Right cardiac atrium (tissue), 5 donors: Measurements from ENCODE around the gene NFATC4. TPM values are rescaled to one million over a fixed set of nuclear protein-coding genes. Genes with fewer than 3 reads are reported as not detected.

Experiments used
- ATAC-seq, 2 donors: fragments of 200-7000 bp; cut with Tn5 transposase; one replicate each; pipeline versions ENCODE4 v1.8.0 to v1.9.1; 2020; ENCODE audit warnings: moderate library complexity in 2 of 2, mild to moderate bottlenecking in 1 of 2
- DNase-seq, 3 donors: peaks; one replicate each; pipeline ENCODE4 v3.0.0-alpha.2; 2020
- H3K27ac ChIP-seq: one replicate; pipeline ENCODE4 v1.5.1; 2013; ENCODE audit warnings: mild to moderate bottlenecking, low read length, control low read depth, moderate library complexity
- H3K27me3 ChIP-seq: one replicate; pipeline ENCODE4 v1.6.1; 2013; ENCODE audit not compliant: control insufficient read depth, insufficient read depth
- H3K4me1 ChIP-seq: one replicate; pipeline ENCODE4 v1.6.1; 2013; ENCODE audit warnings: low read length; ENCODE audit not compliant: control insufficient read depth, insufficient read depth
- H3K4me3 ChIP-seq: one replicate; pipeline ENCODE4 v1.5.1; 2013; ENCODE audit warnings: low read length, control low read depth
- H3K9me3 ChIP-seq: one replicate; pipeline ENCODE4 v1.6.1; 2013; ENCODE audit warnings: low read length; ENCODE audit not compliant: control insufficient read depth
- WGBS: extraction: QIAGEN DNeasy Blood & Tissue Kit; methylation state at CpG from one replicate; pipeline ENCODE4 v1.1.7; 2013; 5-methylcytosine and 5-hydroxymethylcytosine counted together
- intact Hi-C, 4 donors: fragments of 100-400 bp; cut with DNase I; formaldehyde crosslinking; loops; one replicate each; pipeline versions ENCODE4 v1.11.0 to v1.14.0; 2022 to 2023
- polyA plus RNA-seq: library from polyadenylated mRNA; stranded (reverse); fragments of 200-250 nt; gene quantifications from one replicate; pipeline ENCODE4 v1.2.3, GENCODE V29; 2013
- total RNA-seq, 4 donors: library from RNA; stranded (reverse); fragmentation: NEBNext Ultra II Directional; extraction: Animal tissue kit (Norgen Biotek cat#: 25700); gene quantifications; one replicate each; pipeline ENCODE4 v1.2.1, GENCODE V29; 2021
- donor health status: healthy with polysubstance abuse.
- donor health status: DM: no; HTN: yes; CAD: no.
- donor health status: DM: no; HTN: no; CAD: no.
- donor health status: DM: no; HTN: yes; CAD: no; lungs with severe emphysema.
- donor health status: DM: yes; HTN: yes; CAD: no.

Gene NFATC4
- total and polyA plus RNA-seq, 5 donors = 15.7 to 40.0 (median 30.3) TPM

DNA sequence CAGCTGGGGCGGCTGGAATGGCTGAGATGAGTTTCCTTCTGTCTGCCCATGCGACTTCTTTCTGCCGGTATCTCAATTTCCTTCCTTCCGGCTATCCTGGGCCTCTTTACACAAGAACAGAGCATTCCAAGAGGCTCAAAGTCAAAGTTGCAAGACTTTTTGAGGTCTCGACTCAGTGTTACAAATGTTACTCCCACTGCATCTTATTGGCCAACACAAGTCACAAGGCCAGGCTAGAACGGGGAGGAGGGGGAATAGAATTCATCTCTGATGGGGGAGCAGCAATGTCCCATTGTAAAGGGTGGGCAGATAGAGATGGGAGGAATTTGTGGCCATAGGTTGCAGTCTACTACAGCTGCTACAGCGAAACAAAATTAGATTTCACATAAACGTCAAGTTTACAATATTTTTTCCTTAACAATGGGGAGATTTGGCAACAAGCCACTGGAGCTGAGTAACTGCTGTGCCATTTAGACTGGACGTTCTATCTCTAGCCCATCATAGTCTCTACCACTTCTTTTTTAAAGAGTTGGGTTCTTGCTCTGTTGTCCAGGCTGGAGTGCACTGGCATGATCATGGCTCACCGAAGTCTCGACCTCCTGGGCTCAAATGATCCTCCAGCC, 21.4 kb downstream of the NFATC4 start:
- Histone ChIP-seq H3K9me3 (no peaks in the 10 kb centered on the region), H3K4me3 (no peak overlapping the region), H3K27me3 (no peaks in the 10 kb centered on the region), H3K27ac (peak overlapping the region; percentile 28), H3K4me1 (no peaks in the 10 kb centered on the region)
- intact Hi-C loops = no loop called here
- peak; percentile 71 to 72 for ATAC-seq
- DNase-seq = no peak
- WGBS = 44% methylated on average over 11 of the region's 11 CpGs

DNA sequence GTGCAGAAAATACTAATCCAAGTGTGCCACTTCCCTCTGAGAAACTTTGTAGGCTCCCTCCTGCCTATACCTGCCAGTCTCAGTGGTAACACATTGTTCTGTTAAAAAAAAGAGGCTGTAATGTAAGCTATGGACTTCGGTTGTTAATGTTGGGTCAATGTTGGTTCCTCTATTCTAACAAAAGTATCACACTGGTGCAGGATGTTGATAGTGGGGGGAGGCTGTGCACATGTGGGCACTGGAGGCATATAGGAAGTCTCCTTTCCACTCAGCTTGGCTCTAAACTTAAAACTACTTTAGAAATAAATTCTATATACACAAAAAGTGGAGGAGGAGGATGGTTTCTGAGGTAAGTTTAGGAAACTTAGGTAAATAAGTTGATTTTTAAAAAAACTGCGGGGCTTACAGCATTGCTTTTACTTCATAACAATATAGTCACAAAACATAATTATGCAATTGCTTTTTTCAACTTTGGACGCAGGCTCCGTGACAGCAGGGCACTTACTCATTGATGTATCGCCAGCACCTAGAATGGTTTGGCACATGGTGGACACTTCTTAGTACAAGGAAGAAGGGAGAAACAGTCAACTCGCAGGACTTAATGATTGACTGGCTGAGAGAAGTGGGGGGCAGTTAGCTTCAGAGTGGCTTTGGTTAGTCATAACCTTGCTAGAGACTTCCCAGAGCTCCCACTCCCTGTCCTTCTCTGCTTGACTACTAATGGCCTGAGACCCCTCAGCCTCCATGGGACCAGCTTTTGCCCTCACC, 22.9 kb downstream of the NFATC4 start:
- no peak for DNase-seq
- 75% methylated on average over 6 of the region's 6 CpGs for WGBS
- Histone ChIP-seq H3K4me1 (no peaks in the 10 kb centered on the region), H3K27me3 (no peaks in the 10 kb centered on the region), H3K9me3 (no peaks in the 10 kb centered on the region), H3K27ac (no peak overlapping the region), H3K4me3 (no peak overlapping the region)
- no peak for ATAC-seq
- intact Hi-C loops = no loop called here

DNA sequence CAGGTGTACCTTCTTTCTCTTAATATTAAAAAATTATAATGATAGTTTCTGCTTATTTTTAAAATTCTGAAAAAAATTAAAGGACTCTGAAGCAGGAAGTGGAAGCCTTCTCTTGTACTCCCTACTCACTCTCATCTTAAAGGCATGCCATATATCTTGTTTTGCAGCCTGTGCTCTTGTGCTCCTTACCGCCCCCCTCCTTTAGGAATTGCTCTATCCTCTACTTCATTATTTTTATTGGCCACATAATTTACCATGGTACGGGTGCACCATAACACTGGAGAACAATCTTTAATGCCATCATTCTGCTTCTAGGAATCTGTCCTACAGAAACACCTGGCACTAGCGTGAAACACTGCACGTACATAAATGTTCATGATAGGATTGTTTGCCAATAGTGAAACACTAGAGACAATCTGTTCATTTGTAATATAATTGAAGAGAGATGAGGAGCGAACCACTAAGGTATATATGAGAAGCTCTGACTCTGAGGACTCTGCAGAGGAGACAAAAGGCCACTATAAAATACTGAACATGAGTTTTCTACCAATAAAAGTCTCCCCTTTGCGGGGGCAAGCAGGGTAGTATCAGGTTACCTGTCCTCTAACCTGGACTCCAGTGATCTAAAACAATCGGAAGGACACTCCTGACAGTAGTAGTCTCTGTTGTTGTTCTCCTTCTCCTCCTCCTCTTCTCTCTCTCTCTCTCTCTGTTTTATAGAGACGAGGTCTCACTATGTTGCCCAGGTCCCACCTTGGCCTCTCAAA, 24.5 kb downstream of the NFATC4 start:
- ATAC-seq (no peak), DNase-seq (no peak)
- Histone ChIP-seq H3K4me3 (no peak overlapping the region), H3K27me3 (no peaks in the 10 kb centered on the region), H3K9me3 (no peaks in the 10 kb centered on the region), H3K27ac (no peak overlapping the region), H3K4me1 (no peaks in the 10 kb centered on the region)
- intact Hi-C loops = no loop called here
- WGBS = 71% methylated on average over 8 of the region's 8 CpGs

DNA sequence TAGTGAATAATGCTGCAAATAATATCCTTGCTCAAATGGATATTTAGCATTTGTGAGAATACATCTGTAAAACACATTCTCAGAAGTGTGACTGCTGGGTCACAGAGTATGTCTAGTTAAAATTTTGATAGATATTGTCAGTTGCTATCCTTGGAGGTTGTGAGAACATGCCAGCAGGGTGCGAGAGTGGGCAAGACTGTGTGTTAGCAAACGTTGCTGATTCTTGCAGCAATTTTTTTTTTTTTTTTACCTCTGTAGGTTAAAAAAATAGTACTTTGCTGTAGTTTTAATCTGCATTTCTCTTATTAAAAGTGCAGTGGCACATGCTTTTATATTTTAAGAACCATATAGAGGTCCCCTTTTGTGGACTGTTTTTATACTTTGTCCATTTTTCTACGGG, 26.3 kb downstream of the NFATC4 start:
- 47% methylated on average over 3 of the region's 3 CpGs for WGBS
- Histone ChIP-seq H3K27ac (no peak overlapping the region), H3K9me3 (no peaks in the 10 kb centered on the region), H3K4me1 (peaks cover 2% of the 10 kb centered on the region), H3K27me3 (no peaks in the 10 kb centered on the region), H3K4me3 (no peak overlapping the region)
- intact Hi-C loops = no loop called here
- DNase-seq (no peak), ATAC-seq (no peak)

DNA sequence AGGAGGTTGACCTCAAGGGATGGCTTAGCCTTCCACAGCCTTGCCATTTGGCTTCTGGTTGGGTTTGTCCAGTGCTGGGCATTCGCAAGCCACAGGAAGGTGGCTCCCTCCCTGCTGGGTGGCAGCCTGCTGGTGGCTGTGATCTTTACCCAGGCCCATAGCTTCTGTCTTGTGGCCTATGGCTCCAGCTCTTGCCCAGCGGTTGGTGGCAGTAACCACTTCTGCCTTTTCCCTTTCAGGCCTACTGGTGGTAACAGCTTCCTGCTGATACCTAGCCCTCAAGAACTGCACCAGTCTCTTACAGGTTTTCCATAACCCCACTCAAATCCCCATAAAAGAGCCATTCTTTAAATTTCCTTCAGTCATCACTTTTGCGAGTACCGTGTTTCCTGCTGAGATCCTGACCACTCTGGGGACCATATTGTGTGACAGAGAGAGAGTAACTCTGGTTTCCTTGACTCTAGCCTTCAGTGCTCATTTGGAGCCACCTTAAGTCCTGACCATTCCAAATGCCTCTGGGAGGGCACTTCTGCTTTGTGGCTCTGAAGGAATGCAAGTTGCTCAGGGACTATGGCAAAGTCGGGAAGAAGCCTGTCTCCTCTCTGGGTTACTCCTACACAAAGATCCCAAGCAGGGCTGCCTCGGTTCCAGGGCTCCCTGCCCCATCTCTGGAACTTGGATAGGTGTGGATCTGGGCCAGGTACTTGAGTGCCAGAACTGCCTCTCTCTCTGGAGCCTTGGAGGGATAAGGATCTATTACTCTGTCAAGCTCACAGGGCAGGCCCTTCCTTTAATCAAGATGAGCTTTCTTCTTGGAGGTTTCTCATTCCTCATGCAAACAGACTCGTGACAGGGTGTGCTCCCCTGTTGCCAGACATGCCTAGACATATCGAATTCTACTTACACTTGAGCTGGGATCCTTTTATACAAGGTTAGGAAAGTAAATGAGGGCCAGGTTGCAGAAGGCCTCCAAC, 27.9 kb downstream of the NFATC4 start:
- H3K4me1 ChIP-seq = peaks cover 8% of the 10 kb centered on the region
- no peak overlapping the region for H3K4me3 ChIP-seq
- no peaks in the 10 kb centered on the region for H3K9me3 ChIP-seq
- ATAC-seq (no peak), DNase-seq (no peak)
- 63% methylated on average over 8 of the region's 8 CpGs for WGBS
- intact Hi-C loops = no loop called here
- H3K27me3 ChIP-seq = no peaks in the 10 kb centered on the region
- no peak overlapping the region for H3K27ac ChIP-seq

DNA sequence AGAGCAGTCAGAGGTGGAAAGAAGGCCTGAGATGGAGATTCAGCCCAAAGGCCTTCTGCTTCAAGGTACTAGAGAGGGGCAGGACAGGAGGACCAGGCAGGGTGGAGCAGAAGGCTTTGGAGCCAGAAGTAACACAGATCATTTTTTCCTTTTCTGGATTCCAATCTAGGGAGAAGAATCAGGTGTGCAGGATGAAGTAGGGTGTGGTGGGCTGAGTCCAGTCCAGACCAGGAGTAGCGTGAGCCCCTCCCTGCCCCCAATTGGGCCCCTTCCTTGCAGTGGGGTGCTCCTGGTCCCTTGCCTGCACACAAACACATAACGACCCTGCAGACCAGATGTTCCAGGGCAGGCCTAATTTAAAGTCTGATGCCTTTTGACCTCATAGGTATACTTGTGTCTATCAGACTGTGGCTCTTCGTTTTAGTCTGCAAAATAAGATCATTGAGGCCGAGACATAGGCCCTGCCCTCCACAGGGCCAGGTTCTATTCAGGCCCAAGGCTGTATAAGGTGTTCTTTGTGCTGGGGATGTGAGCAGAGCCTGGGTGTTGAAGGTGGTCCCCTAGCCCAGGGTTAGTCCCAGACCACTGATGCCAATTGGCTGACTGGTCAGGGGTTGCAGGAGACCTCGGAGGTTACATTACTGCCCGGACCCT, 29.8 kb downstream of the NFATC4 start:
- Histone ChIP-seq H3K4me3 (no peak overlapping the region), H3K9me3 (no peaks in the 10 kb centered on the region), H3K27me3 (no peaks in the 10 kb centered on the region), H3K27ac (peak overlapping the region; percentile 68), H3K4me1 (peaks cover 17% of the 10 kb centered on the region)
- ATAC-seq (peak in 1 of 2 donors; percentile 2), DNase-seq (no peak)
- intact Hi-C loops = no loop called here
- 39% methylated on average over 6 of the region's 6 CpGs for WGBS

DNA sequence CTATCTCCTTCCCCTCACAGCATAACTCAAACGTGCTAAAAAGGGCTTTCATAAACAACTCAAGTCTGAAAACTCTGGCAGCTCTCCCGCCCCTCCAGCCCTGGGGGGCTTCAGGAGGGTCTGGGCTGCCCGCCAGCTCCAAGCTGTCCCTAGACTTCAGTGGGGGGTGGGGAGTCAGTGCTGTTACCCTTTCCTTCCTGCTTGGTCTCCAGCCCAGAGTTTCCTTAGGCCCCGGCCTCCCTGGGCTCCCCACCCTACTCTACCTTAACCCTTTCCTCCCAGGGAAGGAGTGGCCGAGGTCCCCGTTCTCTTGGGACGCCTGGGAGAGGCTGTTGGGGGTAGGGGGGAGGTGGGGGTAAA, 30.3 kb downstream of the NFATC4 start:
- Histone ChIP-seq H3K27ac (peak overlapping the region; percentile 68), H3K4me3 (peak overlapping the region; percentile 91), H3K9me3 (no peaks in the 10 kb centered on the region), H3K27me3 (no peaks in the 10 kb centered on the region), H3K4me1 (peaks cover 17% of the 10 kb centered on the region)
- WGBS = 12% methylated on average over 7 of the region's 7 CpGs
- peak; percentile 75 to 84 for ATAC-seq
- intact Hi-C loops = no loop called here
- DNase-seq = peak; percentile 58 to 83 (median 83)

DNA sequence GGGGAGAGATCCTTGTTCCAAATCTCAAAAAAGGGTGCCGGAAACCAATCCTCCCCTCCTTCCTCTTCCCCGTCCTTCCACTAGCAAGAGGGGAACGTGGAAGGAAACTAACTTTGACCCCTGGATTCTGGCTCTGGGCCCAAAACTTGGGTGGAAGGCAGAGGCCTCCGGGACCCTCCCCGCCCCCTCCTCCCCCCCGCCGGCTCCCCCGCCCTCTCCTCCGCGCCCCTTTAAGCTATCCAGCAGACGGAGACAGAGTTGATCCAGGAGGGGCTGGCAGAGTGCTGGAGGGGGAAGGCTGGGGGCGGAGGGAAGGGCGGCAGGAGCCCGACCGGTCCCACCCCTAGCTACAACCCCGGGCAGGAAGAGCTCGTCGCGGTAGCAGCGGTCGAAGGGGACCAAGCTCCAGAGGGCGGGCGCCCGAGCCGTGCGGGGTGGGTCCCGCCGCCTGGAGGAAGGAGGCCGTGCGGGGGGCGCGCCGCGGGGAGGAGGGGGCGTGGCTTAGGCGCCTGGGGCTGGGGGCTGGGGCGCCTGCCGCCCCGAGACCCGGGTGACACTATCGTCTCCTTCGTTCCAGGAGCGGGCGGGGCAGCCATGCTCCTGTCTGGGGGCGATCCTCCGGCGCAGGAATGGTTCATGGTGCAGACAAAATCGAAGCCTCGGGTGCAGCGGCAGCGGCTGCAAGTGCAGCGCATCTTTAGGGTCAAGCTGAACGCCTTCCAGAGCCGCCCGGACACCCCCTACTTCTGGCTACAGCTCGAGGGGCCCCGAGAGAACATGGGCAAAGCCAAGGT, 30.9 kb downstream of the NFATC4 start, which contains the start of gene NYNRIN:
Gene NYNRIN, plus strand, starts transcription at position 351 of the 794 bp plus-strand sequence. Its CDS starts 244 bp downstream, at position 595.
- intact Hi-C loops = no loop called here
- no peaks in the 10 kb centered on the region for H3K9me3 ChIP-seq
- H3K27ac ChIP-seq = peak within 1 kb of the TSS; percentile 68
- peaks cover 18% of the 10 kb centered on the region for H3K4me1 ChIP-seq
- DNase-seq (peak; percentile 76 to 91 (median 88)), ATAC-seq (peak; percentile 89 to 93)
- 2% methylated on average over 56 of the region's 57 CpGs for WGBS
- peak within 1 kb of the TSS; percentile 91 for H3K4me3 ChIP-seq
- H3K27me3 ChIP-seq = no peaks in the 10 kb centered on the region

DNA sequence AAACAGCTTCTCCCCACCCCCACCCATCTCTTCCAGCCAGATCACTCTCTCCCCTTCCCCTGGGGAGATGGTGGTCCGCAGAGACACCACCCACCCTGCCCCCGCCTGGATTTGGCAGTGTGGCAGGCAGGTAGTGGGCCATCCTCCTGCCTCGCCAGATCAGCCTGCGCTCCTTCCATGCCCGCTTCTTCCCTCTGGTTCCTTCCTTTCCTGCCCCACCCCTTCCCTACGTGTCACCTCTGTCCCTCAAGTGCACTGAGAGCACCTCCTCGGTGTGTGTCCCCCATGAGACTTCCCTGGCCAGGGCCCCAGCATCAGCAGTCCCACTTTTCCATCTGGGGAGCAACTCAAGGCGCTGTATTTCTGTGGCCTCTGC, 31.5 kb downstream of the NFATC4 start:
- Histone ChIP-seq H3K27me3 (no peaks in the 10 kb centered on the region), H3K4me1 (peaks cover 18% of the 10 kb centered on the region), H3K27ac (peak overlapping the region; percentile 43), H3K4me3 (peak overlapping the region; percentile 91), H3K9me3 (no peaks in the 10 kb centered on the region)
- intact Hi-C loops = no loop called here
- 16% methylated on average over 8 of the region's 8 CpGs for WGBS
- DNase-seq (no peak), ATAC-seq (peak; percentile 8 to 16)
